Activated CD4-positive, alpha-beta T cell treated with anti-CD3 and anti-CD28 coated beads for 36 hours (primary cell): ENCODE data around the gene MED17. TPM values are rescaled to one million over a fixed set of nuclear protein-coding genes. Genes with fewer than 3 reads are reported as not detected.

Source experiments
- ATAC-seq: fragments of 200-7000 bp; cut with Tn5 transposase; one replicate; pipeline ENCODE4 v1.10.0; 2021; ENCODE audit warnings: mild to moderate bottlenecking, moderate library complexity
- CTCF ChIA-PET: fragments of 350-600 bp; sonication (Branson Sonifier 250); formaldehyde crosslinking; loops from one replicate; lab custom pipeline; 2021; ENCODE audit warnings: antibody characterized with exemption; lab: Charles Lee
- POLR2A ChIA-PET: fragments of 350-600 bp; sonication (Branson Sonifier 250); formaldehyde crosslinking; loops from one replicate; lab custom pipeline; 2021; ENCODE audit warnings: antibody characterized with exemption, inconsistent platforms; lab: Charles Lee
- DNase-seq: peaks from one replicate; pipeline ENCODE4 v3.0.0-alpha.2; 2020
- H3K27ac Mint-ChIP-seq: one replicate; pipeline ENCODE4 v1.8.0; 2021; ENCODE audit warnings: mixed read lengths
- H3K27me3 Mint-ChIP-seq: one replicate; pipeline ENCODE4 v1.8.0; 2021; ENCODE audit warnings: mixed read lengths
- H3K36me3 Mint-ChIP-seq: one replicate; pipeline ENCODE4 v1.8.0; 2021; ENCODE audit warnings: low read depth, mixed read lengths
- H3K4me1 Mint-ChIP-seq: one replicate; pipeline ENCODE4 v1.8.0; 2021; ENCODE audit warnings: mixed read lengths
- H3K4me3 Mint-ChIP-seq: one replicate; pipeline ENCODE4 v1.8.0; 2021; ENCODE audit warnings: mild to moderate bottlenecking, moderate library complexity, mixed read lengths
- H3K9me3 Mint-ChIP-seq: one replicate; pipeline ENCODE4 v1.8.0; 2021; ENCODE audit warnings: low read depth, mixed read lengths
- intact Hi-C, 2 experiments: fragments of 100-400 bp; cut with DNase I in 1 of 2; cut with micrococcal nuclease in 1 of 2; formaldehyde crosslinking; loops; one replicate each; pipeline versions ENCODE4 v1.14.2 to v1.15.1; 2022 to 2024; cut with DNase I, micrococcal nuclease
- total RNA-seq, 2 experiments: library from RNA; stranded (reverse); gene quantifications; one replicate each; pipeline ENCODE4 v1.2.3, GENCODE V29; 2021

MED17 gene
- total RNA-seq, 2 experiments from 2014 or later, result 28.6 to 29.9 TPM

GRCh38 chr11:93838967-93839366 is 54.9 kb downstream of the MED17 start:
- Mint-ChIP-seq H3K9me3 (no peaks in the 10 kb centered on the region), H3K27ac (no peak overlapping the region), H3K4me3 (no peak overlapping the region), H3K36me3 (no peaks in the 10 kb centered on the region), H3K27me3 (no peaks in the 10 kb centered on the region), H3K4me1 (no peaks in the 10 kb centered on the region)
- ChIA-PET CTCF (no interaction called here), POLR2A (no interaction called here)
- intact Hi-C loops, result no loop called here
- ATAC-seq, result no peak
- DNase-seq, result no peak

GRCh38 chr11:93840180-93840579 is 56.1 kb downstream of the MED17 start:
- H3K27me3 Mint-ChIP-seq, result no peaks in the 10 kb centered on the region
- H3K36me3 Mint-ChIP-seq, result no peaks in the 10 kb centered on the region
- no peak overlapping the region for H3K4me3 Mint-ChIP-seq
- DNase-seq (no peak), ATAC-seq (no peak)
- no peaks in the 10 kb centered on the region for H3K4me1 Mint-ChIP-seq
- POLR2A ChIA-PET, result no interaction called here
- intact Hi-C loops, result no loop called here
- H3K9me3 Mint-ChIP-seq, result no peaks in the 10 kb centered on the region
- no peak overlapping the region for H3K27ac Mint-ChIP-seq
- CTCF ChIA-PET, result no interaction called here

- Mint-ChIP-seq H3K36me3 (no peaks in the 10 kb centered on the region), H3K4me3 (no peak overlapping the region), H3K27ac (no peak overlapping the region), H3K9me3 (no peaks in the 10 kb centered on the region), H3K27me3 (no peaks in the 10 kb centered on the region), H3K4me1 (no peaks in the 10 kb centered on the region)
- ATAC-seq, result no peak
- intact Hi-C loops, result no loop called here
- CTCF ChIA-PET, result no interaction called here
- no peak for DNase-seq
- POLR2A ChIA-PET, result no interaction called here
Measured at GRCh38 chr11:93840981-93841380, 56.9 kb downstream of the MED17 start.

GRCh38 chr11:93841446-93841845 is 57.4 kb downstream of the MED17 start:
- no peaks in the 10 kb centered on the region for H3K4me1 Mint-ChIP-seq
- no peaks in the 10 kb centered on the region for H3K36me3 Mint-ChIP-seq
- H3K9me3 Mint-ChIP-seq, result no peaks in the 10 kb centered on the region
- ATAC-seq (no peak), DNase-seq (no peak)
- no peaks in the 10 kb centered on the region for H3K27me3 Mint-ChIP-seq
- intact Hi-C loops, result no loop called here
- no peak overlapping the region for H3K27ac Mint-ChIP-seq
- POLR2A ChIA-PET, result no interaction called here
- CTCF ChIA-PET, result interaction anchor here (0.6 kb wide), 1 partner anchor 19 kb away, joined by 3 read pairs; no protein-coding TSS in a partner anchor
- no peak overlapping the region for H3K4me3 Mint-ChIP-seq

GRCh38 chr11:93842034-93842433 is 58.0 kb downstream of the MED17 start:
- DNase-seq, result no peak
- H3K4me1 Mint-ChIP-seq, result no peaks in the 10 kb centered on the region
- H3K36me3 Mint-ChIP-seq, result no peaks in the 10 kb centered on the region
- H3K27ac Mint-ChIP-seq, result no peak overlapping the region
- H3K4me3 Mint-ChIP-seq, result no peak overlapping the region
- ATAC-seq, result no peak
- POLR2A ChIA-PET, result no interaction called here
- CTCF ChIA-PET, result no interaction called here
- intact Hi-C loops, result no loop called here
- no peaks in the 10 kb centered on the region for H3K27me3 Mint-ChIP-seq
- no peaks in the 10 kb centered on the region for H3K9me3 Mint-ChIP-seq

GRCh38 chr11:93842461-93842860 is 58.4 kb downstream of the MED17 start:
- Mint-ChIP-seq H3K27me3 (no peaks in the 10 kb centered on the region), H3K4me3 (no peak overlapping the region), H3K27ac (no peak overlapping the region), H3K4me1 (no peaks in the 10 kb centered on the region), H3K36me3 (no peaks in the 10 kb centered on the region), H3K9me3 (no peaks in the 10 kb centered on the region)
- ATAC-seq (no peak), DNase-seq (no peak)
- POLR2A ChIA-PET, result no interaction called here
- intact Hi-C loops, result no loop called here
- CTCF ChIA-PET, result no interaction called here

GRCh38 chr11:93843906-93844305 is 59.8 kb downstream of the MED17 start:
- H3K27me3 Mint-ChIP-seq, result no peaks in the 10 kb centered on the region
- ATAC-seq (no peak), DNase-seq (no peak)
- no peaks in the 10 kb centered on the region for H3K36me3 Mint-ChIP-seq
- H3K4me3 Mint-ChIP-seq, result no peak overlapping the region
- intact Hi-C loops, result no loop called here
- CTCF ChIA-PET, result interaction anchor here (0.7 kb wide), 1 partner anchor 188 kb away, joined by 3 read pairs; no protein-coding TSS in a partner anchor
- no peaks in the 10 kb centered on the region for H3K9me3 Mint-ChIP-seq
- no peak overlapping the region for H3K27ac Mint-ChIP-seq
- POLR2A ChIA-PET, result no interaction called here
- no peaks in the 10 kb centered on the region for H3K4me1 Mint-ChIP-seq

GRCh38 chr11:93844568-93844967 is 60.5 kb downstream of the MED17 start:
- no peak for DNase-seq
- no peaks in the 10 kb centered on the region for H3K36me3 Mint-ChIP-seq
- ChIA-PET CTCF (interaction anchor here (0.7 kb wide), 1 partner anchor 189 kb away, joined by 3 read pairs; no protein-coding TSS in a partner anchor), POLR2A (no interaction called here)
- no peak overlapping the region for H3K27ac Mint-ChIP-seq
- H3K9me3 Mint-ChIP-seq, result no peaks in the 10 kb centered on the region
- H3K4me3 Mint-ChIP-seq, result no peak overlapping the region
- intact Hi-C loops, result no loop called here
- H3K4me1 Mint-ChIP-seq, result peaks cover 2% of the 10 kb centered on the region
- ATAC-seq, result no peak
- peaks cover 3% of the 10 kb centered on the region for H3K27me3 Mint-ChIP-seq

GRCh38 chr11:93845181-93846092 is 61.4 kb downstream of the MED17 start:
- Mint-ChIP-seq H3K36me3 (no peaks in the 10 kb centered on the region), H3K27me3 (peaks cover 5% of the 10 kb centered on the region), H3K27ac (no peak overlapping the region), H3K4me1 (peaks cover 3% of the 10 kb centered on the region), H3K4me3 (no peak overlapping the region), H3K9me3 (no peaks in the 10 kb centered on the region)
- ATAC-seq (no peak), DNase-seq (no peak)
- intact Hi-C loops, result no loop called here
- ChIA-PET POLR2A (no interaction called here), CTCF (no interaction called here)

GRCh38 chr11:93846411-93846810 is 62.3 kb downstream of the MED17 start:
- Mint-ChIP-seq H3K9me3 (no peaks in the 10 kb centered on the region), H3K4me3 (no peak overlapping the region), H3K27me3 (peaks cover 9% of the 10 kb centered on the region), H3K4me1 (peaks cover 3% of the 10 kb centered on the region), H3K36me3 (no peaks in the 10 kb centered on the region), H3K27ac (no peak overlapping the region)
- CTCF ChIA-PET, result interaction anchor here (0.6 kb wide), 1 partner anchor 459 kb away, joined by 3 read pairs; no protein-coding TSS in a partner anchor
- ATAC-seq, result no peak
- intact Hi-C loops, result no loop called here
- DNase-seq, result no peak
- POLR2A ChIA-PET, result no interaction called here

GRCh38 chr11:93849201-93849600 is 65.1 kb downstream of the MED17 start:
- H3K4me1 Mint-ChIP-seq, result peaks cover 3% of the 10 kb centered on the region
- ChIA-PET CTCF (interaction anchor here (0.6 kb wide), 1 partner anchor 10 kb away, joined by 3 read pairs; no protein-coding TSS in a partner anchor), POLR2A (no interaction called here)
- H3K27me3 Mint-ChIP-seq, result peaks cover 21% of the 10 kb centered on the region
- no peak overlapping the region for H3K27ac Mint-ChIP-seq
- H3K4me3 Mint-ChIP-seq, result no peak overlapping the region
- intact Hi-C loops, result no loop called here
- DNase-seq (no peak), ATAC-seq (no peak)
- no peaks in the 10 kb centered on the region for H3K36me3 Mint-ChIP-seq
- no peaks in the 10 kb centered on the region for H3K9me3 Mint-ChIP-seq
